Activated T-helper 1 cell treated with anti-CD3 and anti-CD28 coated beads, Interleukin-12 subunit alpha, Interleukin-12 subunit beta, Interleukin-2, Interleukin-4 antibody, amounts not matched to agents 30 ng/mL and 10 ng/mL and 1 ng/mL, durations not matched to agents 14 hours and 24 hours and 36 hours (primary cell): ENCODE results near the gene TMEM221. TPM values are rescaled to one million over a fixed set of nuclear protein-coding genes. Genes with fewer than 3 reads are reported as not detected.

Source experiments
- DNase-seq: peaks from one replicate; pipeline ENCODE4 v3.0.0; 2021; ENCODE audit warnings: low spot score
- H3K27ac Mint-ChIP-seq: one replicate; pipeline ENCODE4 v1.8.0; 2021; ENCODE audit warnings: mild to moderate bottlenecking, mixed read lengths
- H3K27me3 Mint-ChIP-seq: one replicate; pipeline ENCODE4 v1.8.0; 2022; ENCODE audit warnings: mild to moderate bottlenecking, moderate library complexity, mixed read lengths; ENCODE audit not compliant: insufficient read depth
- H3K36me3 Mint-ChIP-seq: one replicate; pipeline ENCODE4 v1.8.0; 2021; ENCODE audit warnings: low read depth, mixed read lengths
- H3K4me1 Mint-ChIP-seq: one replicate; pipeline ENCODE4 v1.8.0; 2021; ENCODE audit warnings: low read depth, mixed read lengths
- H3K4me3 Mint-ChIP-seq: one replicate; pipeline ENCODE4 v1.8.0; 2021; ENCODE audit warnings: mild to moderate bottlenecking, moderate library complexity, mixed read lengths
- H3K9me3 Mint-ChIP-seq: one replicate; pipeline ENCODE4 v1.8.0; 2021; ENCODE audit warnings: mixed read lengths
- intact Hi-C: fragments of 100-400 bp; cut with micrococcal nuclease; formaldehyde crosslinking; loops from one replicate; pipeline ENCODE4 v1.15.1; 2024
- total RNA-seq: library from RNA; stranded (reverse); gene quantifications from 2 replicates; pipeline ENCODE4 v1.2.3, GENCODE V29; 2022

The TMEM221 gene
- total RNA-seq: not detected in 2 replicates

DNA sequence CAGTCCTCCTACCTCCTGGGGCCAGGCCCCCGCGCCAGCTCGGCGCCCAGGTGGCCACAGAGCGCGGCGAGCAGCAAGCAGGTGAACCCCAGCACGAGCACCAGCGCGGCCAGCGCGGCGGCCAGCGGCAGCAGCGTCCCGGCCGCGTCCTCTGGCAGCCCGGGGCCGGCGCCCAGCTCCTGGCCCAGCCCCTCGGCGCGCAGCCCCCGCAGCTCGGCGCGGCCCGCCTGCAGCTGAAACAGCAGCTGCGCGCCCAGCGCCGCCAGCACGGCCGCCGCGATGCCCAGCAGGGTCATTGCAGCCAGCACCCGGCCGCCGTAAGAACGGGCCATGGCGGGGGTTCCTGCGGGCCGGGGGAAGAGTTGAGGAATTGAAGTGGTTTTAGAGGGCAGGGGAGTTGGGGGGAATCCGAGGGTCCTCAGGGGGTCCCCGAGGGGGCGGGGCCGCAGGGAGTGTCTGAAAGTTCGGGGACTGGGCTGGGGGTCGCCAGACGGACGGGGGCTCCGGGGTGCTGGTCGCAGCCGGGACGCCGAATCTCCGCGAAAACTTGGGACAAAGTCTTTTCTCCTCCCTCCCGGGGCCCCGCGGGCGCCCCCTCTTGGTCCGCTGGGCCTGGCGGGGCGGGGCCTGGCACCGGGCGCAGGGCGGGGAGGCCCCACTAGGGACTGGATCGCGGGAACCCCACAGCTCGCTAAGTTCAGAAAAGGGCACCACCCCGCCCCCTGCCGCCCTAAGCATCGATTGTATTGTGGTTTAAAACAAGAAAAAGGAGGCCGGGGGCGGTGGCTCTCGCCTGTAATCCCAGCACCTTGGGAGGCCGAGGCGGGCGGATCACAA is at the start of gene TMEM221:
TSS of gene TMEM221 (minus strand) at position 538 of the 837 bp plus-strand sequence. CDS start at position 332, 206 bp downstream.
- peak; percentile 28 for DNase-seq
- H3K9me3 Mint-ChIP-seq: no peaks in the 10 kb centered on the region
- peaks cover 13% of the 10 kb centered on the region for H3K4me1 Mint-ChIP-seq
- peaks cover 14% of the 10 kb centered on the region for H3K27me3 Mint-ChIP-seq
- H3K36me3 Mint-ChIP-seq: no peaks in the 10 kb centered on the region
- intact Hi-C loops: no loop called here
- H3K4me3 Mint-ChIP-seq: no peak within 1 kb of the TSS
- no peak within 1 kb of the TSS for H3K27ac Mint-ChIP-seq

- no peak overlapping the region for H3K27ac Mint-ChIP-seq
- no peaks in the 10 kb centered on the region for H3K9me3 Mint-ChIP-seq
- intact Hi-C loops: loop anchor here (2.0 kb wide), 1 partner anchor 78 kb away; no protein-coding TSS in a partner anchor
- H3K36me3 Mint-ChIP-seq: no peaks in the 10 kb centered on the region
- DNase-seq: no peak
- peaks cover 13% of the 10 kb centered on the region for H3K4me1 Mint-ChIP-seq
- H3K27me3 Mint-ChIP-seq: no peaks in the 10 kb centered on the region
- H3K4me3 Mint-ChIP-seq: no peak overlapping the region
These were observed 48.8 kb upstream of the TMEM221 start for GRCh38 chr19:17497149-17497798.

DNA sequence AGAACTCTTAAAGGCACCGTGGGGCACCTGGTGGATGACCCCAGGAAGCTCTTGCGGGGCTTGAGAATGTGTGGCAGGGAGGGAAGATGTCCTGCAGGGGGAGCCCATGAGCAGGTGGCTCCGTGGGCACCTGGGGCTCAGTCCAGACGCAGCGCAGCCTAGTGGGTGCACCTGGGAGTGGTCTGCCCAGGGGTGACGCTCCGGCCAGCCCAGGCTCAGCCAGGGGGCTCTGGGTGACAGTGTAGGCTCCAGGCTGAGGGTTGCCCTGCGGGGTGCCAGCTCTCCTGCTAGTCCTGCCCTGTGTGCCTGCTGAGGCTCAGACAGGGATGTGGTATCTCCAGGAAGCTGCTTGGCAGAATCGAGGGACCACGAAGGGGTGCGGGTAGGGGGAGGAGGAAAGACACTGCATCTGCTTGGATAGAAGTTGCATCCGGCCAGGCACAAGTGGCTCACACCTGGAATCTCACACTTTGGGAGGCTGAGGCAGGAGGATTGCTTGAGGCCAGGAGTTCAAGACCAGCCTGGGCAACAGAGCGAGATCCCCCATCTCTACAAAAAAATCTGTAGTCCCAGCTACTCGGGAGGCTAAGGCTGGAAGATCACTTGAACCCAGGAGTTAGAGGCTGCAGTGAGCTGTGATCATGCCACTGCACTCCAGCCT is 48.0 kb upstream of the TMEM221 start:
- Mint-ChIP-seq H3K27ac (no peak overlapping the region), H3K4me3 (no peak overlapping the region), H3K4me1 (peaks cover 13% of the 10 kb centered on the region)

DNA sequence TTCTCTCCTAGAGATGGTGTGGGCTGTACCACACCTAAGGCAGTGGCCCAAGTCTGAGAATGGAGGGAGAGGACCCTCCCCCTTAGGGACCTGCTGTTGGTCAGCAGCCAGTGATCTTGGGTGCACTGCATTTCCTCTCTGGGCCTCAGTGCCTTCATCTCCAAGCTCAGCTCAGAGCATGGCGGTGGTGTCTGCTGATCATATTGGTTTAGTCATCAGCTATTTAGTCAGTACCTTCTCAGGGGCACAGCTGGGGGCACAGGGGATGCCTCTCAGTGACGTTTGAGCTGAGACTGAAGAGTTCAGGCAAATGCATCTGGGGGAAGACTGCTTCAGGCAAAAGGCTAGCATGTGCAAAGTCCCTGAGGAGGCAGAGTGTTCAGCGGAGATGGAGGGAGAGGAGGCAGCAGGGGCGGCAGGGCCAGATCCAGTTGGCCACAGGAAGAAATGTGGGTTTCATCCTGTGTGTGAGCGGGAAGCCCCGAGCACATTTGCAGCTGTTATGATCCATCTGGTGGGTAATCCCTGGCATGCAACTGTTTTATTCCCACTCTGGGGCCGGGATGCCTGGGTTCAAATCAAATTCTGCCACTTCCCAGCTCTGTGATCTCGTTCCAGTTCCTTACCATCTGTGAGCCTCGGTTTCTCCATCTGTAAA is 47.3 kb upstream of the TMEM221 start:
- no peaks in the 10 kb centered on the region for H3K9me3 Mint-ChIP-seq
- H3K4me3 Mint-ChIP-seq: no peak overlapping the region
- H3K4me1 Mint-ChIP-seq: peaks cover 13% of the 10 kb centered on the region
- intact Hi-C loops: loop anchor here (1.0 to 2.0 kb wide), 3 partner anchors 16 to 79 kb away; partner anchors contain the start of gene PGLS
- no peak for DNase-seq
- H3K36me3 Mint-ChIP-seq: no peaks in the 10 kb centered on the region
- H3K27me3 Mint-ChIP-seq: no peaks in the 10 kb centered on the region
- no peak overlapping the region for H3K27ac Mint-ChIP-seq

More for the DNA sequence above, 48.0 kb upstream of the TMEM221 start:
- Mint-ChIP-seq H3K36me3 (no peaks in the 10 kb centered on the region), H3K27me3 (no peaks in the 10 kb centered on the region), H3K9me3 (no peaks in the 10 kb centered on the region)
- peak; percentile 74 for DNase-seq
- intact Hi-C loops: loop anchor here (1.0 to 2.0 kb wide), 3 partner anchors 15 to 78 kb away; partner anchors contain the start of gene PGLS

- Mint-ChIP-seq H3K4me1 (peaks cover 14% of the 10 kb centered on the region), H3K27ac (no peak overlapping the region), H3K36me3 (no peaks in the 10 kb centered on the region), H3K4me3 (no peak overlapping the region), H3K27me3 (peaks cover 2% of the 10 kb centered on the region), H3K9me3 (no peaks in the 10 kb centered on the region)
- intact Hi-C loops: no loop called here
- DNase-seq: no peak
These were observed 42.8 kb upstream of the TMEM221 start for GRCh38 chr19:17491287-17491686.

DNA sequence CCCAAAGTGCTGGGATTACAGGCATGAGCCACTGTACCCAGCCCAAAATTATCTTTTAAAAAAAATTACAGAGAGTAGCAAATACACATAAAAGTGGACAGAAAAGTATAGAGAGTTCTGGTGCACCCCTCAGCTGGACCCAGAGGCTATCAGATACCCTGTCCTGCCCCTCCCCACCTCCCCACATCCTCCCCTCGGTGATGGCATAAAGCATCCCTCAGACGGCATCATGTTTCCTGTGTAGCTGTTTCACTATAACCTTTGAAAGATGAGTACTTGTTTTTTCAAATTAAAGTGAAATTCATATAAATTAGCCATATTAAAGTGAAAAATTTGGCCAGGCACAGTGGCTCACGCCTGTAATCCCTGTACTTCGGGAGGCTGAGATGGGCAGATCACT is 41.9 kb upstream of the TMEM221 start:
- Mint-ChIP-seq H3K27ac (no peak overlapping the region), H3K36me3 (no peaks in the 10 kb centered on the region), H3K4me3 (no peak overlapping the region), H3K9me3 (no peaks in the 10 kb centered on the region), H3K4me1 (peaks cover 7% of the 10 kb centered on the region), H3K27me3 (peaks cover 2% of the 10 kb centered on the region)
- DNase-seq: no peak
- intact Hi-C loops: no loop called here

DNA sequence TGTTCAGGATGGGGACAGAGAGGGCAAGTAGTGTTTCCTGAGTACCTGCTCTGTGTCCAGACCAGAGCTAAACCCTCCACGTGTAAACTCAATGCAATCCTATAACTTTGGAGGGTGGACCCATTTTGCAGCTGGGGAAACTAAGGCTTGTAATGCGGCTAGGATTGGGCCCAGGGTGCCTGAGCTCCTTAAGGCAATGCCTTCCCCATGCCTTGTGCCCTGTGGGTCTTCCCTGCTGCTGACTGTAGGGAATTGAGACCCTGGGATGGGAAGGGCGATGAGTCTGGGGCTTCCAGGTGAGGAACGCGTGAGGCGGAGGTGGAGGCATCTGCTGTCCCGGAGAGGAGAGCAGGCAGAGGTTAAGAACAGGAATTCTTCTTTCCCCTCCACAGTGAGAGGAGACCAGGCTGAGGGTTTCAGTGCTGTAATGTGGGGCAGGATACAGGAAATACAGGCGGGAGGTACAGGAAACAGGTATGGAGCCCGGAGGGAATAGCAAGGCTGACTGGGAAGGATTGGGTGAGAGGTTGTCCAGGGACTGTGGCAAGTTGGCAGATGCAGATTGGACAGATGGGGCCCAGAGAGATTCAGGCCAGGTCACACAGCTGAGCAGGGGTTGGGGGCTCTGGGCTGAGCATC is 41.0 kb upstream of the TMEM221 start:
- H3K4me1 Mint-ChIP-seq: peaks cover 7% of the 10 kb centered on the region
- no peak for DNase-seq
- no peaks in the 10 kb centered on the region for H3K9me3 Mint-ChIP-seq
- intact Hi-C loops: no loop called here
- no peaks in the 10 kb centered on the region for H3K36me3 Mint-ChIP-seq
- no peak overlapping the region for H3K4me3 Mint-ChIP-seq
- H3K27me3 Mint-ChIP-seq: peaks cover 2% of the 10 kb centered on the region
- H3K27ac Mint-ChIP-seq: peak overlapping the region; percentile 26

DNA sequence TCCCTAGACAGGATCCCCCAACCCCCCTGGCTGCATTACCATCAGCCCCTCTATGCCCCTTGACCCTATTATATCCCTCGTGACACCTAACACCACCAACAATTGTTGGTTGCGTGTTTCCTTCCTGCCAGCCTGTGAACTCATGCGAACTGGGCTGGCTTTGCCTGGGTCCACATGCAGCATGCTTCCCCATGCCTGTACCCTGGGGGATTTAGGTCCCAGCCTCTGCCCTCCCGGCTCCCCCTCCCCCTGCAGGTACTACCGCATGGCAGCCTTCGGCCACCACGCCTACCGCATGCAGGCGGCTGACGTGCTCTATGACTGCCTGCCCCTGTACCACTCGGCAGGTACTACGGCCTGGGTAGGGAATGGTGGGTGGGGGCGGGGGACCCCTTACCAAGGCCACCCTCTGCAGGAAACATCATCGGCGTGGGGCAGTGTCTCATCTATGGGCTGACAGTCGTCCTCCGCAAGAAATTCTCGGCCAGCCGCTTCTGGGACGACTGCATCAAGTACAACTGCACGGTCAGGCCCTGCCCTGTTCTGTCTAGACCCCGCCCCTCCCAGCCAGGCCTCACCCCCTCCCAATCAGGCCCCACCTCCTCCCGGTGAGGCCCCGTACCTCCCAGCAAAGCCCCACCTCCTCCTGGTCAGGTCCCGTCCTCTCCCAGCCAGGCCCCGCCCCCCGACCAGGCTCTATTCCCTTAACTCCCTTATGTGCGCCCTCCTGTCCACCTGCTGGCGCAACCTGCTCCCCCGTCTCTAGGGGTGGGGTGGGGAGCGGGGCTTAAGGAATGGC is 40.3 kb upstream of the TMEM221 start:
- Mint-ChIP-seq H3K4me1 (peaks cover 7% of the 10 kb centered on the region), H3K27ac (no peak overlapping the region), H3K9me3 (no peaks in the 10 kb centered on the region), H3K36me3 (no peaks in the 10 kb centered on the region), H3K4me3 (no peak overlapping the region), H3K27me3 (peaks cover 5% of the 10 kb centered on the region)
- peak; percentile 25 for DNase-seq
- intact Hi-C loops: no loop called here

DNA sequence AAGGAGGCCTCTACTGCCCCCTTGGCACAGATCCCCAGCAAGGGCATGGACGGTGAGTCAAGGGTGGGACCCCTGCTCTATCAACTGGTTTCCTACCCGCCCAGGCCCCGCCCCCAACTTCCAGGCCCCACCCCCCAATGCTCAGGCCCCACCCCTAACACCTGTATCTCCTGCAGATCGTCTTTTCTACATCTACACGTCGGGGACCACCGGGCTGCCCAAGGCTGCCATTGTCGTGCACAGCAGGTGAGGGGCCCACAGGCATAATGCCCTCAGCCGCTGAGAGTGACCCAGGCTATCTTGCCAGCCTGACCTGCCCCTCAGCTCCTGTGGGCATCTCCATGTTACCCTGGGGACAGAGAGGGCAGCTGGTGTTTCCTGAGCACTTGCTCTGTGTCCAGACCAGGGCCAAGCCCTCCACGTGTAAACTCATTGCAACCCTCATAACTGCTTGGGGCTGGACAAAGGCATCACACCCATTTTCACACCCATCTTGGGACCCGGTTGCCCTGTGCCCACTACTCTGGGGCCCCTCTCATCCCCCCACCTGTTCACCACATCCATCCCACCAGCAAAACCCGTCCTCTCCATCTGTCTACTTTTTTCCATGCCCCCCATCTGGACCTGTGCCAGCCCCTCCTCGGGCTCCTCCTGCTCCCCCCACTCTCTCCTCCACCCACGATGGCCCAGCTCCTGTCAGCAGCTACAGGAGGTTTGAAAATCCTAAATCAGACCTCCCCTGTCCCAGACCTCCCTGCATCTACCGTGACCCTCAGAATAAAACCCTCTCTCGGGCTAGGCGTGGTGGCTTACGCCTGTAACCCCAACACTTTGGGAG is 39.0 kb upstream of the TMEM221 start:
- H3K36me3 Mint-ChIP-seq: no peaks in the 10 kb centered on the region
- H3K27me3 Mint-ChIP-seq: peaks cover 8% of the 10 kb centered on the region
- no peak overlapping the region for H3K27ac Mint-ChIP-seq
- no peak for DNase-seq
- no peaks in the 10 kb centered on the region for H3K9me3 Mint-ChIP-seq
- no peak overlapping the region for H3K4me3 Mint-ChIP-seq
- H3K4me1 Mint-ChIP-seq: peaks cover 7% of the 10 kb centered on the region
- intact Hi-C loops: no loop called here

GRCh38 chr19:17486545-17487240 is 38.2 kb upstream of the TMEM221 start:
- Mint-ChIP-seq H3K27me3 (peaks cover 8% of the 10 kb centered on the region), H3K36me3 (no peaks in the 10 kb centered on the region), H3K4me1 (peaks cover 7% of the 10 kb centered on the region), H3K9me3 (no peaks in the 10 kb centered on the region), H3K4me3 (no peak overlapping the region), H3K27ac (no peak overlapping the region)
- intact Hi-C loops: no loop called here
- no peak for DNase-seq
